GM12892 (cell line): ENCODE results near the gene EDDM3A.

Experiments
- DNase-seq: peaks from one replicate; pipeline ENCODE4 v3.0.0; 2011; ENCODE audit not compliant: insufficient read length
- FAIRE-seq: peaks from 2 replicates; lab custom pipeline; 2011; peaks lifted over from hg19 to GRCh38; lab: Jason Lieb, UNC
- POLR2A ChIP-seq: IDR thresholded peaks from 2 replicates; pipeline ENCODE4 v1.6.1; 2011; ENCODE audit warnings: low read depth, low read length, control low read depth
- POLR2AphosphoS5 ChIP-seq: IDR thresholded peaks from 2 replicates; pipeline ENCODE4 v1.6.1; 2011; ENCODE audit warnings: low read depth, low read length, control low read depth
- TAF1 ChIP-seq: IDR thresholded peaks from 2 replicates; pipeline ENCODE4 v1.6.1; 2011; ENCODE audit warnings: low read depth, mild to moderate bottlenecking, control low read depth, low read length, borderline replicate concordance

Gene EDDM3A

DNA sequence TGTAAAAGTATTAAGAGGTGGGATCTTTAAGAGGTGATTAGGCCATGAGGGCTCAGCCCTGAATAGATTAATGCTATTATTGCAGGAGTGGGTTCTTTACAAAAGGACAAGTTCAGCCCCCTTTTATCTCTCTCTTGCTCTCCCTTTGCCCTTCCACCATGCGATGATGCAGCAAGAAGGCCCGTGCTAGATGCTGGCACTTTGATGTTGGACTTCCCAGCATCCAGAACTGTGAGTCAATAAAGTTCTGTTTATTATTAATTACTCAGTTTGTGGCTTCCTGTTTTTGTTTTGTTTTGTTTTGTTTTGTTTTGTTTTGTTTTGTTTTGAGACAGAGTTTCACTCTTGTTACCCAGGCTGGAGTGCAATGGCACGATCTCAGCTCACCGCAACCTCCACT, 46.9 kb downstream of the EDDM3A start:
- FAIRE-seq (no peak), DNase-seq (no peak)
- TF ChIP-seq POLR2AphosphoS5 (no peak), POLR2A (no peak), TAF1 (no peak)

GRCh38 chr14:20794644-20795369, 49.1 kb downstream of the EDDM3A start:
- no peak for FAIRE-seq
- no peak for DNase-seq
- TF ChIP-seq POLR2A = no peak
- TF ChIP-seq POLR2AphosphoS5 = no peak
- TF ChIP-seq TAF1 = no peak

- FAIRE-seq (no peak), DNase-seq (no peak)
- TF ChIP-seq POLR2AphosphoS5 (no peak), POLR2A (no peak)
Measured at GRCh38 chr14:20797164-20797563, 51.5 kb downstream of the EDDM3A start.
